ENCODE data around the gene PKD2. TPM values are rescaled to one million over a fixed set of nuclear protein-coding genes. Genes with fewer than 3 reads are reported as not detected.
"Not testable (repeated sequence)": the region's sequence is repeated elsewhere in the genome, so short reads cannot be mapped to it uniquely, and the experiment has no call there.

PKD2 gene
- total RNA-seq, 2 donors from 2014 or later: 2.0 to 7.1 TPM

DNA sequence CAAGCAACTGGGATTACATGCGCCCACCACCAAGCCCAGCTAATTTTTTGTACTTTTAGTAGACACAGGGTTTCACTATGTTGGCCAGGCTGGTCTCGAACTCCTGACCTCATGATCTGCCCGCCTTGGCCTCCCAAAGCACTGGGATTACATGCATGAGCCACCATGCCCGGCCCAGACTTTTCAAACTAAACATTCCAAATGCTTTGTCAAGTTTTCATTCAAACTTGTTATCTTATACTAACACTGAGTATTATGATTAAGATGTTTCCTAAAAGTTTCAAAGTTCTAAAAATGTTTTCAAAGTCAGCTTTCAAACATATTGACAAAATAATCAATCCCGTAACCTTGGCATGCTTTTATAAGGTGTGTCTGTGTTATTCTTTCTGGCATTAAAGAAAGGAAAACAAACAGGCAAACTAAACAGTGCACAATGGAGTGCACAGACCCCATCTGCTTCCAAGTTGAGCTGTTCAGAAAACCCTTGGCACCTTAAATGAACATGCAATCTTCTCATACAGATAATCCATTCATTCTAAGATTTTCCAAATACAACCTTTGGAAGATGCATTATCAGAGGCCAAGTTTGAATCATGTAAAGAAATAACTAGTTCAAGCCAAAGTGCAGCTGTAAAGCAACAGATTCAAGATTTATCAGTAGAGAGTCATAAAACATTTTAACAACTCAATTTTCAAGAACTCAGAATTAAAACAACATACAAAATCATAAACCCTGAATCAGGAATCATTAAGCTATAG, 101.9 kb downstream of the PKD2 start:
- ATAC-seq: no peak
- Mint-ChIP-seq H3K27ac (no peak overlapping the region), H3K9me3 (no peaks in the 10 kb centered on the region), H3K36me3 (no peaks in the 10 kb centered on the region)
- no peak for DNase-seq (ENCODE audit: low spot score in 2 of 2)

DNA sequence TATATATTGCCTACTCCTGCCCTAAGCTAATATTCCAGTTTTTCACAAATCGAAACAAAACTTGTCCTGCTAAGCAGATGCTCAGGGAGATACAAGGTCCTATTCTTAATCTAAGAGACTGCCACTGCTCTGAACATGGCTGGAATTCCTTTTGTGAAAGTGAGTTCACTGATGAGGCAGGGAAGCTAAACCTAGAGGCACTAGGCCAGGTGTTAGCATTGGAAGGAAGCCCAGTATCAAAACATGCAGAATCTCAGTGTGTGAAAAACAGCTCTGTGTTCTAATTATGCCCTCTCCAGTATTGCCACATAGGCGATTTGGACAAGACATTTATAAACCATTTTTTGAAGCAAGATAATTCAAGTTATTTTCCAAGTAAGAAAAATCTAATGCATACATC, 103.4 kb downstream of the PKD2 start:
- Mint-ChIP-seq H3K36me3 (no peaks in the 10 kb centered on the region), H3K9me3 (no peaks in the 10 kb centered on the region), H3K27ac (no peak overlapping the region)
- DNase-seq (ENCODE audit: low spot score in 2 of 2) (no peak), ATAC-seq (no peak)

- DNase-seq (ENCODE audit: low spot score in 2 of 2): no peak
- no peak for ATAC-seq
- no peaks in the 10 kb centered on the region for H3K9me3 Mint-ChIP-seq
- no peak overlapping the region for H3K27ac Mint-ChIP-seq
- no peaks in the 10 kb centered on the region for H3K36me3 Mint-ChIP-seq
Observed at GRCh38 chr4:88112856-88113255, 105.4 kb downstream of the PKD2 start.

DNA sequence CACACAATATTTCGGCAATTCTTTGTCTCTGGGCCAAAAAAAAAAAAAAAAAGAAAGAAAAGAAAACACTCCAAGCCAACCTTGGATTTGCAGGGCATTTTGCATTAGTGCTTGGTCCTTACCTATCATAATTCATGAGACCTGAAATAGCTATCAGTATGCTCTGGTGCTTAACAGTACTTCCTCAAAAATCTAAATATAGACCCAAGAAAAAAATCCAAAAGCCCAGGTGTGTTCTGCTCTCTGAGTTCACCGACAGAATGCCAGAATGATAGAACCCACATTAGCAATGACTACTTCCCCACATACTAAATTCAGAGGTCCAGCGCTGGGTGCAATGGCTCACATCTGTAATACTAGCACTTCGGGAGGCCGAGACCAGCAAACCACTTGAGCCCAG, 108.2 kb downstream of the PKD2 start:
- Mint-ChIP-seq H3K27ac (no peak overlapping the region), H3K36me3 (peaks cover 15 to 16% of the 10 kb centered on the region in 2 donors), H3K9me3 (peaks cover 10 to 14% of the 10 kb centered on the region in 2 donors)
- no peak for ATAC-seq
- no peak for DNase-seq (ENCODE audit: low spot score in 2 of 2)

DNA sequence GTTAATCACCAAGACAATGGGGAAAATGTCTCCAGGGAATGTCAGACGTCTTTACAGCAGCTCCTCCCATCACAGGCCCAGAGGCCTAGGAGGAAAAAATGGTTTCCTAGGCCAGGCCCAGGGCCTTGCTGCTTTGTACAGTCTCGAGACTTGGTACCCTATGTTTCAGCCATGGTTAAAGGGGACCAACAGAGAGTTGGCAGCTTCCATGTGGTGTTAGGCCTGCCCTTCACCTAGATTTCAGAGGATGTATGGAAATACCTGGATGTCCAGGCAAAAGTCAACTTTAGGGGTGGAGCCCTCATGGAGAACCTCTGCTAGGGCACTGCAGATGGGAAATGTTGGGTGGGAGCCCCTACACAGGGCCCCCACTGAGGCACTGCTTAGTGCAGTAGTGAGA, 112.5 kb downstream of the PKD2 start:
- Mint-ChIP-seq H3K27ac (no peak overlapping the region), H3K9me3 (peaks cover 20 to 23% of the 10 kb centered on the region in 2 donors), H3K36me3 (peaks cover 36 to 43% of the 10 kb centered on the region in 2 donors)
- DNase-seq (ENCODE audit: low spot score in 2 of 2) (no peak), ATAC-seq (no peak)

- DNase-seq (ENCODE audit: low spot score in 2 of 2); H3K27ac Mint-ChIP-seq; ATAC-seq: not testable (repeated sequence)
- H3K36me3 Mint-ChIP-seq: peaks cover 36 to 43% of the 10 kb centered on the region in 2 donors
- peaks cover 20 to 23% of the 10 kb centered on the region in 2 donors for H3K9me3 Mint-ChIP-seq
Observed at GRCh38 chr4:88122260-88122659, 114.8 kb downstream of the PKD2 start.

Other genes starting within 250 kb of the PKD2 start
- not detected for gene IBSP, start 208.1 kb upstream of the PKD2 start, total RNA-seq
- not detected for gene MEPE, start 174.7 kb upstream of the PKD2 start, total RNA-seq
- gene SPP1, start 31.9 kb upstream of the PKD2 start, total RNA-seq: not detected
- gene ABCG2, start 151.0 kb downstream of the PKD2 start, total RNA-seq: under 1 TPM in 1 of 2 donors, not detected in 1; 0.74 TPM

Data from activated naive CD4-positive, alpha-beta T cell treated with anti-CD3 and anti-CD28 coated beads, Interleukin-2, amount 50 U/mL, for 72 hours (primary cell).